IMR-90 (cell line): ENCODE results near the gene SLC25A30. TPM values are rescaled to one million over a fixed set of nuclear protein-coding genes. Genes with fewer than 3 reads are reported as not detected.
A peak's percentile ranks its signal among the peaks of the same experiment; 100 is the strongest.

Experiments used
- ATAC-seq: fragments of 200-7000 bp; cut with Tn5 transposase; 2 replicates; pipeline ENCODE4 v1.9.1; 2020; ENCODE audit warnings: low read depth, mild to moderate bottlenecking, moderate library complexity
- BruUV-seq: library from RNA; stranded (reverse); fragments of 400-500 nt; replicated peaks from 2 replicates; lab custom pipeline; 2021; lab: Mats Ljungman, UMichigan
- CTCF ChIA-PET: fragments of 300-600 bp; formaldehyde crosslinking; extraction: SDS; loops from one replicate; lab custom pipeline; 2021; ENCODE audit warnings: antibody characterized with exemption; lab: Yijun Ruan, JAX
- POLR2A ChIA-PET: fragments of 300-600 bp; sonication (Branson Sonifier 250); formaldehyde crosslinking; loops from one replicate; lab custom pipeline; 2022; ENCODE audit warnings: antibody characterized with exemption; ENCODE audit not compliant: unreplicated experiment; lab: Charles Lee
- DNase-seq: peaks from one replicate; pipeline ENCODE4 v3.0.0; 2013
- H2AFZ ChIP-seq: replicated peaks from 2 replicates; pipeline ENCODE3; 2013; ENCODE audit warnings: low read length, mild to moderate bottlenecking; ENCODE audit not compliant: poor library complexity
- H2AK5ac ChIP-seq: 2 replicates; pipeline ENCODE4 v1.6.1; 2013; ENCODE audit warnings: low read depth, low read length, inconsistent platforms
- H2AK9ac ChIP-seq: replicated peaks from 2 replicates; pipeline ENCODE3; 2013; ENCODE audit warnings: mild to moderate bottlenecking, low read depth, low read length, moderate library complexity; ENCODE audit not compliant: poor library complexity
- H2BK120ac ChIP-seq: 2 replicates; pipeline ENCODE4 v1.6.1; 2013; ENCODE audit warnings: low read depth, low read length, inconsistent platforms
- H2BK15ac ChIP-seq: 3 replicates; pipeline ENCODE4 v1.6.1; 2013; ENCODE audit warnings: low read depth, low read length, inconsistent platforms
- H2BK20ac ChIP-seq: 2 replicates; pipeline ENCODE4 v1.6.1; 2013; ENCODE audit warnings: low read depth, mild to moderate bottlenecking, inconsistent platforms, low read length, moderate library complexity
- H2BK5ac ChIP-seq: 2 replicates; pipeline ENCODE4 v1.6.1; 2013; ENCODE audit warnings: mild to moderate bottlenecking, low read depth, low read length, inconsistent platforms; ENCODE audit not compliant: poor library complexity, severe bottlenecking
- H3K14ac ChIP-seq: replicated peaks from 2 replicates; pipeline ENCODE4 v1.6.1; 2013; ENCODE audit warnings: low read depth, low read length, inconsistent platforms
- H3K18ac ChIP-seq: 2 replicates; pipeline ENCODE4 v1.6.1; 2013; ENCODE audit warnings: low read depth, low read length, control low read depth
- H3K23ac ChIP-seq: 2 replicates; pipeline ENCODE4 v1.6.1; 2013; ENCODE audit warnings: low read depth, low read length, inconsistent platforms
- H3K27ac ChIP-seq: 2 replicates; pipeline ENCODE4 v1.5.1; 2013; ENCODE audit warnings: mild to moderate bottlenecking, control low read depth, low read length; ENCODE audit not compliant: insufficient read depth
- H3K27me3 ChIP-seq: 2 replicates; pipeline ENCODE4 v1.6.1; 2013; ENCODE audit warnings: low read length; ENCODE audit not compliant: control insufficient read depth, insufficient read depth
- H3K36me3 ChIP-seq: 2 replicates; pipeline ENCODE4 v1.6.1; 2013; ENCODE audit warnings: low read length, mixed read lengths; ENCODE audit not compliant: control insufficient read depth, insufficient read depth
- H3K4ac ChIP-seq: 2 replicates; pipeline ENCODE4 v1.6.1; 2013; ENCODE audit warnings: low read depth, low read length, inconsistent platforms
- H3K4me1 ChIP-seq: 2 replicates; pipeline ENCODE4 v1.6.1; 2013; ENCODE audit warnings: low read length, mixed read lengths; ENCODE audit not compliant: control insufficient read depth, insufficient read depth
- H3K4me2 ChIP-seq: 2 replicates; pipeline ENCODE4 v1.6.1; 2013; ENCODE audit warnings: low read depth, mild to moderate bottlenecking, control low read depth, low read length, moderate library complexity
- H3K4me3 ChIP-seq: 2 replicates; pipeline ENCODE4 v1.5.1; 2013; ENCODE audit warnings: low read depth, mild to moderate bottlenecking, control low read depth, low read length, moderate library complexity; ENCODE audit not compliant: insufficient read depth
- H3K56ac ChIP-seq: 2 replicates; pipeline ENCODE4 v1.6.1; 2013; ENCODE audit warnings: low read length, inconsistent platforms; ENCODE audit not compliant: insufficient read depth; ENCODE audit errors: extremely low read depth
- H3K79me1 ChIP-seq, 2 experiments: 2 replicates each; pipeline ENCODE4 v1.6.1; 2013; ENCODE audit warnings: low read length in 2 of 2, inconsistent platforms in 1 of 2, low read depth in 1 of 2
- H3K9ac ChIP-seq: 2 replicates; pipeline ENCODE4 v1.6.1; 2013; ENCODE audit warnings: low read depth, low read length, control low read depth
- H3K9me1 ChIP-seq: 2 replicates; pipeline ENCODE4 v1.6.1; 2013; ENCODE audit warnings: low read length, inconsistent platforms; ENCODE audit not compliant: insufficient read depth
- H3K9me3 ChIP-seq: 2 replicates; pipeline ENCODE4 v1.6.1; 2013; ENCODE audit warnings: low read length; ENCODE audit not compliant: control insufficient read depth, insufficient read depth
- H4K20me1 ChIP-seq: 2 replicates; pipeline ENCODE4 v1.6.1; 2013; ENCODE audit warnings: low read length, inconsistent platforms; ENCODE audit not compliant: insufficient read depth
- H4K5ac ChIP-seq: 2 replicates; pipeline ENCODE4 v1.6.1; 2013; ENCODE audit warnings: mild to moderate bottlenecking, low read depth, low read length, control low read depth
- H4K8ac ChIP-seq, 2 experiments: 2 replicates each; pipeline ENCODE4 v1.6.1; 2013; ENCODE audit warnings: low read depth in 2 of 2, low read length in 2 of 2, control low read depth in 1 of 2, inconsistent platforms in 1 of 2
- H4K91ac ChIP-seq: 2 replicates; pipeline ENCODE4 v1.6.1; 2013; ENCODE audit warnings: low read depth, low read length, inconsistent platforms; ENCODE audit not compliant: insufficient read depth
- BHLHE40 ChIP-seq: fragments of 150-350 bp; IDR thresholded peaks from 2 replicates; pipeline ENCODE4 v1.6.1; 2016; ENCODE audit warnings: mild to moderate bottlenecking, low read depth, low read length
- CEBPB ChIP-seq: IDR thresholded peaks from 2 replicates; pipeline ENCODE4 v1.6.1; 2012; ENCODE audit warnings: low read depth, low read length, improper control_type of control experiment
- CHD1 ChIP-seq: IDR thresholded peaks from 2 replicates; pipeline ENCODE4 v1.6.1; 2012; ENCODE audit warnings: low read depth, low read length, improper control_type of control experiment
- CTCF ChIP-seq: conservative IDR thresholded peaks from 2 replicates; pipeline ENCODE4 v1.5.1; 2012; ENCODE audit warnings: mild to moderate bottlenecking, low read depth, low read length, improper control_type of control experiment
- ELK1 ChIP-seq: fragments of 150-350 bp; IDR thresholded peaks from 2 replicates; pipeline ENCODE4 v1.6.1; 2016; ENCODE audit warnings: low read depth, mild to moderate bottlenecking, low read length, moderate library complexity, borderline replicate concordance
- FOS ChIP-seq: fragments of 150-350 bp; IDR thresholded peaks from 2 replicates; pipeline ENCODE4 v1.6.1; 2016; ENCODE audit warnings: low read depth, low read length
- MAFK ChIP-seq: IDR thresholded peaks from 2 replicates; pipeline ENCODE4 v1.6.1; 2012; ENCODE audit warnings: low read depth, low read length, improper control_type of control experiment
- MAZ ChIP-seq: IDR thresholded peaks from 2 replicates; pipeline ENCODE4 v1.6.1; 2012; ENCODE audit warnings: low read depth, mild to moderate bottlenecking, low read length, improper control_type of control experiment, moderate library complexity, borderline replicate concordance
- MXI1 ChIP-seq: IDR thresholded peaks from 2 replicates; pipeline ENCODE4 v1.6.1; 2012; ENCODE audit warnings: low read depth, mild to moderate bottlenecking, low read length, moderate library complexity, borderline replicate concordance
- NFE2L2 ChIP-seq: fragments of 150-350 bp; IDR thresholded peaks from 2 replicates; pipeline ENCODE4 v1.6.1; 2016; ENCODE audit warnings: low read depth, mild to moderate bottlenecking, low read length
- POLR2A ChIP-seq: IDR thresholded peaks from 2 replicates; pipeline ENCODE4 v1.6.1; 2012; ENCODE audit warnings: mild to moderate bottlenecking, low read depth, low read length
- RAD21 ChIP-seq: IDR thresholded peaks from 2 replicates; pipeline ENCODE4 v1.6.1; 2012; ENCODE audit warnings: low read length, improper control_type of control experiment
- RCOR1 ChIP-seq: IDR thresholded peaks from 2 replicates; pipeline ENCODE4 v1.6.1; 2012; ENCODE audit warnings: mild to moderate bottlenecking, low read length, improper control_type of control experiment; ENCODE audit not compliant: insufficient replicate concordance
- RFX5 ChIP-seq: IDR thresholded peaks from 2 replicates; pipeline ENCODE4 v1.8.0; 2012; ENCODE audit warnings: low read depth, mild to moderate bottlenecking, low read length, moderate library complexity
- SMC3 ChIP-seq: fragments of 150-350 bp; IDR thresholded peaks from 2 replicates; pipeline ENCODE4 v1.6.1; 2016; ENCODE audit warnings: low read depth, mild to moderate bottlenecking, antibody characterized with exemption, low read length, moderate library complexity
- WGBS, 2 experiments: methylation state at CpG; one replicate each; pipeline versions ENCODE4 v1.1.5 to v1.1.7; 2013; ENCODE audit warnings: missing lambda C conversion rate in 2 of 2; ENCODE audit not compliant: insufficient read length in 1 of 2; ENCODE audit errors: extremely low coverage in 2 of 2; 5-methylcytosine and 5-hydroxymethylcytosine counted together
- dilution Hi-C: fragments of 300-500 bp; cut with HindIII; formaldehyde crosslinking; loops from one replicate; pipeline ENCODE4 v1.14.3; 2018; ENCODE audit warnings: low sequenced_read_pairs; ENCODE audit not compliant: unreplicated experiment
- in situ Hi-C: fragments of 300-500 bp; cut with MboI; formaldehyde crosslinking; loops from 3 replicates; pipeline ENCODE4 v1.14.3; 2019; ENCODE audit warnings: low sequenced_read_pairs, inconsistent platforms, mixed read lengths
- intact Hi-C: fragments of 100-400 bp; cut with micrococcal nuclease; formaldehyde crosslinking; loops from 2 replicates; pipeline ENCODE4 v1.10.0; 2022
- polyA plus RNA-seq, 3 experiments: library from polyadenylated mRNA; depleted of rRNA; stranded (reverse); fragments of >200 nt; gene quantifications; 2 replicates each; pipeline ENCODE4 v1.2.3, GENCODE V29; 2012; ENCODE audit warnings: low replicate concordance in 1 of 3
- total RNA-seq: library from RNA; depleted of rRNA; stranded (reverse); fragments of >200 nt; gene quantifications from 2 replicates; pipeline ENCODE4 v1.2.3, GENCODE V29; 2012
- TF ChIP-seq, protein P1 (sequence below): fragments of 150-350 bp; IDR thresholded peaks from 2 replicates; pipeline ENCODE4 v1.6.1; 2017; ENCODE audit warnings: mild to moderate bottlenecking, antibody characterized with exemption, low read length, low read depth

The SLC25A30 gene
- total and polyA plus RNA-seq, 2 of the 4 experiments (the other 2 are of a cell fraction), result 9.9 to 19.4 TPM

GRCh38 chr13:45374917-45375316 is 43.3 kb downstream of the SLC25A30 start:
- Histone ChIP-seq H2BK5ac (no peak overlapping the region), H3K4ac (no peak overlapping the region), H2AK9ac (no peak overlapping the region), H4K91ac (no peak overlapping the region), H3K4me1 (peaks cover 12% of the 10 kb centered on the region), H3K4me3 (no peak overlapping the region), H3K18ac (no peak overlapping the region), H3K9me3 (no peaks in the 10 kb centered on the region), H3K36me3 (peaks cover 4% of the 10 kb centered on the region; the same call in 1 of the 2 replicates), H3K23ac (no peak overlapping the region), H3K79me1 (peaks cover 0 to 6% of the 10 kb centered on the region in 2 experiments; a peak in 1 of 4 replicates), H3K27me3 (no peaks in the 10 kb centered on the region), H3K4me2 (no peak overlapping the region), H2AK5ac (no peak overlapping the region), H3K14ac (no peak overlapping the region), H3K9me1 (peaks cover 3% of the 10 kb centered on the region; the same call in 1 of the 2 replicates), H4K20me1 (no peaks in the 10 kb centered on the region), H3K56ac (no peak overlapping the region), H2BK20ac (no peak overlapping the region), H2AFZ (no peak overlapping the region), H3K9ac (no peak overlapping the region), H2BK120ac (no peak overlapping the region), H4K5ac (no peak overlapping the region), H3K27ac (no peak overlapping the region), H4K8ac (no peak overlapping the region), H2BK15ac (no peak overlapping the region)
- TF ChIP-seq BHLHE40, result no peak
- TF ChIP-seq RAD21, result no peak
- no peak for TF ChIP-seq FOS
- no peak for TF ChIP-seq MAZ
- TF ChIP-seq RFX5, result no peak
- no peak for TF ChIP-seq POLR2A
- no peak for TF ChIP-seq NFE2L2
- no peak for TF ChIP-seq CEBPB
- no peak for TF ChIP-seq SMC3
- TF ChIP-seq RCOR1, result no peak
- TF ChIP-seq MXI1, result no peak
- TF ChIP-seq ELK1, result no peak
- TF ChIP-seq, protein P1, sequence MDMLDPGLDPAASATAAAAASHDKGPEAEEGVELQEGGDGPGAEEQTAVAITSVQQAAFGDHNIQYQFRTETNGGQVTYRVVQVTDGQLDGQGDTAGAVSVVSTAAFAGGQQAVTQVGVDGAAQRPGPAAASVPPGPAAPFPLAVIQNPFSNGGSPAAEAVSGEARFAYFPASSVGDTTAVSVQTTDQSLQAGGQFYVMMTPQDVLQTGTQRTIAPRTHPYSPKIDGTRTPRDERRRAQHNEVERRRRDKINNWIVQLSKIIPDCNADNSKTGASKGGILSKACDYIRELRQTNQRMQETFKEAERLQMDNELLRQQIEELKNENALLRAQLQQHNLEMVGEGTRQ, result no peak
- TF ChIP-seq CHD1, result no peak
- TF ChIP-seq CTCF, result no peak
- TF ChIP-seq MAFK, result no peak
- intact Hi-C loops (loop anchor here (5.0 kb wide), 3 partner anchors 37 to 247 kb away; no protein-coding TSS in a partner anchor), dilution Hi-C loops (no loop called here), in situ Hi-C loops (loop anchor here (25.0 kb wide), 1 partner anchor 612 kb away; no protein-coding TSS in a partner anchor)
- no TSS peak for BruUV-seq
- ChIA-PET CTCF (no interaction called here), POLR2A (no interaction called here)
- WGBS, 2 experiments, result no CpG with 5 or more reads among the region's 3 CpGs
- ATAC-seq (no peak), DNase-seq (peak; percentile 48)
